Activated CD4-positive, alpha-beta T cell treated with anti-CD3 and anti-CD28 coated beads, Interleukin-2, amount 50 U/mL, for 48 hours (primary cell): ENCODE data around the gene ZNF385D.

ENCODE experiments used
- DNase-seq, 2 experiments: peaks; one replicate each; pipeline ENCODE4 v3.0.0-alpha.2; 2020

Gene ZNF385D

DNA sequence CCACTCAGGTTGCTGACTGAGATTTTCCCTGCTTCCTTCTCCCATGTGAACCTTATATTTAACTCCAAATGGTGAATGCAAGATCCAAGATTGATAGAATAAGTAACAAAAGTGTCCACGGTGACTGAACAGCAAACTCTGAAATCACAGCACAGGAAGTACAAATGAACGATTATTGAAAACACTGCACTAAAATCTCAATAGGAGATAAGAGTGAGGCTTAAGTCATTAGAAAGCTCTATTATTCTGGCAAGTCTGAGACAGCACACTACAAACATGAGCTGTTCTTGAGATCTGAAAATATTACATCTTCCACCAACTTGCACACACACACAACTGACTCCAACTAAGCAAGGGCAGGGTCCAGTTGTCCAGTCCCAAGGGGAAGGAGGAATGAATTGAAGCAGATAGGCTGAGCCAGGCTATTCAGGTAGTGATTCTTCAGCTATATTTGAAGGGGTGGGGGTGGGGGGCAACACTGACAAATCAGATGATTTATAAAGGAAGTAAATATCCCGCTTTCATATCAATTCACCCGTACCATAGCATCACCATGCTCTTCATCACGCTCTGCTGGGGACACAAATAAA lies 2.9 kb downstream of the ZNF385D start:
- DNase-seq: no peak

DNA sequence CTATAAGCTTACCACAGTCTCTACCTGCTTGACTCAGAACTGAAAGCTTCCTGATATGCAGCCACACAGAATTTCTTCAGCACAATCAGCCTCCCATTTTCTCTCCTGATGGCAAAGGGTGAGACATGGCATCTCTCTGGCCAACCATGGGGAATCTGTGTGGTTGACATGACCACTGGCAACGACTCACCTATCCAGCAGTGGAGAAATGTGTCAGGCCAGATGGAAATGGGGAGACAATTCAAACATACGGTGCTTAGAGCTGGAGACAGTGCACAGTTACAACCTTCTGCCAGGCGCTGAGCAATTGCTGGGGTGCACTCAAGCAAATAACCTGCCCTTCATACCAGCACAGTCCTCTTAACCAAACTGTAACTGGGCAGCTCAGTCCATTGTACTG lies 3.6 kb downstream of the ZNF385D start:
- DNase-seq: no peak

DNA sequence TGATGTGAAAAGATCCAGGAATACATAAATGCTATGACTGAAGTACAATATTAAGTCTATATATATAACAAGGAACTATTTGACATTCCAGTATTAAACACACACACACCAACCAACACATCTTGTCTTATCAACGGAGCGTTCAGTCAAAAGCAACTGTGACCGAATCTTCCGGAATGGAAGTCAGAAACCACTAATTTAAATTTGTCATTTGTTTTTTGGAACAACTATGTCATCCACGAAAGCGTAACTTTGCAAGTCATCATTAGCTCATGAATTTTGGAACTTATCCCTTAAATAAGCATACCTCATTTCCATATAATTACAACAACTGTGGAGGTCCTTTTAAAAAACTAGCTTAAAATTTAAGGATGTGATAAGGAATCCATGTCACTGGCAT lies 5.0 kb downstream of the ZNF385D start:
- DNase-seq: no peak

DNA sequence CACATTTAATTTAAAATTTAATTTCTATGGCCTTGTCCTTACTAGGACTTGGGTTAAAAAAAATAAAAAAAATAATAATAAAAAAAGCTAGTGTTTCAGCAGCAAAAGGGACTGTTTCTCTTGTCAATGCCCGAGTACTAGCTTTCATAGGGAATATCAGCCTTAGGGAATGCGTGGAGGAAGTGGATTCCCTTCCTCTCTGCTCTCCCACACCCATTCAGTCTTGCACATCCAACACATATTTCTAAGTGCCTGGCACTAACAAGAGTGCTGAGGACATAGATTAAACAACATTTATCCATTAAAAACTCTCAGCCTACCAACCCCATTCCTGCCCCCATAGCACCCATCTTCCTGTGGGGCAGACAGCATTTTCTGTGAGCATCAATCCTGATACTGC lies 6.2 kb downstream of the ZNF385D start:
- DNase-seq: no peak

DNA sequence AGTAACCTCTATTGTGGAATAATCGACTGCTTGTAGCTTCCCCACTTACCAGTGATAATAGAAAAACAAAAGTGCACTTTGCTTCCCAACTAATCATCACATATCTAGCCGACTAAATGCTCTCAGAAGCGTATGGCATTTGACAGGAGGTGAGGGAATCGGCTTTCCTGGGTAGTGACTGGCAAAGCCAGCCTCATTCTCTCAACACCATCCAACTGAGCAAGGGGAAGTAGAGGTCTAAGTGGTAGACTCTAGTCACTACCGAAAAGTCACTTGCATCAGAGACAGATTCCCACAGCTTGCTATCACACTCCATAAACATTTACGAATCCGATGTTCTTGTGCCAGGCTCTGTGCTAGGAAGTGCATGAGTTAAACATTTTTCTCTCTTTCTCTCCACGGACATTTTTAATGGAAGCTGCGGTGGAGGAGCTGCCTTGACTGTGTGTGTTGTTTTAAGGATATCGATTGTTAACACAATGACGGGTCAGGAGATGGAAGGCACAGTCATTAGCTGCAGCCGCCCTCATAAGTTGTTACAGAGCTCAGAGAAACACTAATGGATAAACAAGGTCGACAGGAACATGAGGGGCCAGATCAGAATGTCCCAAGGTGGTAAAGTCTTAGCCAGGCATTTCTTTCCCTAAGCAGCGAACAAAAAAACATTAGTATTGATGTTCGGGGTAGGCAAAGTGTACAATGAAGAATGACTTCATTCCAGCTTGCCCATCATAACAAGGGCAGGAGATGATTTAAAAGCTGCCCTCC lies 11.9 kb downstream of the ZNF385D start:
- no peak for DNase-seq

DNA sequence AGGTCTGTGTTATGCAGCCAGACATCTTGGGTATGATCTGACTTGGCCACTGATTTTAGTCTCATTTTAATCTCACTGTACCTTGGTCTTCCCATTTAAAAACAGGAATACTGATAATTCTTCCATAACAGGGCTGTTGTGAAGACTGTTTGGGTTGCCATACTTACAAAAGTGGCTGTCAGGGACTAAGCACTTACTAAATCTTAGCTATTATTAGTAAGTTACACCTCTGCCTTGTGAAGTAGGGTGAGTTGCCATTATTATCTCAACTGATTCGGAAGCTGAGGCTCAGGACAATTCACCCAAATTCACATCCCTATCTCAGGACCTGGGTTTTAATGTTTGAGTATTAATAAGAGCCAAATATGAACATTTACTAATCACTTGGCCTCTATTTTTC lies 12.7 kb downstream of the ZNF385D start:
- no peak for DNase-seq

DNA sequence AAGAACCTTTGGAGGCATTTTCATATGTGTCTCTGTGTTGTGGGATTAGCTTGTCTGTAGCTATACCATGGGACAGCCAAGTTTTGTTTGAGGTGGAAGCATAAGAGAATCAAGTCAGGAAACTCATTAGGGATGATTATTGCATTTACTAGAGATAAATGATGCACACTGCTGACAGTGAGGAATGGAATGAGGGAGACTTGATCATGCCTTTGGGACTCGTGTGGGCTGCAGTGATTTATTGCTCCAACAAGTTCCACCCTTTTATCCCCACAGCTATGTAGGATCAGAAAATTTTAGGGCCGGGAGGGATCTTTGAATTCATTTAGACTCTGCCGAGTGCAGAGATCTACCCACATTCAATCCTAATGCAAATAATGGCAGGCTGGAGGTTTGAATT lies 16.3 kb downstream of the ZNF385D start:
- no peak for DNase-seq

DNA sequence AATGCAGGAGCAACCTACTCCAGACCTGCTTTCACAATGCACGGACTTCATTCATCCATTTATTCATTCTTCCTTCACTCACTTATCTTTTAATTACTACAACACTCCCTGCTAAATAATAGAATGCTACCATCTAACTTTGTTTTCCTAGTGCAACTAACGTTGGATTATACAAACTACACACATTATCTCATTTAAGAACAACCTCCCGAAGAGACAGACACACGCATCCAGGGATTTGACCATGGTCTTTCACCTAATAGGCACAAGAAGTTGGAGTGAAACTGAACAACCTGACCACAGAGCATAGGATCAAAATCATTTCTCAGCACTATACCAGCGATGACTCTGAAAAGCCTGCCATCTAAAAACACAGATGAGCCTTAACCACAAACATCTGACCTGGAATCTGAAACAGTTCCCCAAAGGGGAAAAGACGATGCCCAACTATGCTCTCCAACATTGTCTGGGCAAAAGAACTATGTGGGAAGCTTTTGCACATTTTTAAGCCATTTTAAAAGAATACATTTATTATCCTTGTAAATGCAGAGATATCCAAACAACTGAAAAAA lies 21.0 kb downstream of the ZNF385D start:
- DNase-seq: no peak

DNA sequence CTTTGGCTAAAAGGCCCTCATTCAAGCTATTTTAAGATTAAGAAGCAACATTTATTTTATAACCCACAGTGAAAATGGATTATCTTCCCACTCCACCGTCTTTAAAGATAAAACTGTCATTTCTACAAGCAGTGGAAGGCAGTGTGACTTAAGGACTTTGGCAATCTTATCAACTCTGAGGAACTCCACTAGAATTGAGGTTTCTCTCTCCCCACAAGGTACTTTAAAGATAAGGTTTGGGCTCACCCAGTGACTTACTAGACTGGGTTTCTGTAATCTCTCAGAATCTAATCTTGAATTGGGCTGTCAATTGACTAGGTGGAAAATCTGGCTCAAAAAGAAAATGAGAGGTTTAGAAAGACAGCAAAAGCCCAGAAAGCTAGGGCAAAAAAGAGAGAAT lies 21.7 kb downstream of the ZNF385D start:
- DNase-seq: no peak

DNA sequence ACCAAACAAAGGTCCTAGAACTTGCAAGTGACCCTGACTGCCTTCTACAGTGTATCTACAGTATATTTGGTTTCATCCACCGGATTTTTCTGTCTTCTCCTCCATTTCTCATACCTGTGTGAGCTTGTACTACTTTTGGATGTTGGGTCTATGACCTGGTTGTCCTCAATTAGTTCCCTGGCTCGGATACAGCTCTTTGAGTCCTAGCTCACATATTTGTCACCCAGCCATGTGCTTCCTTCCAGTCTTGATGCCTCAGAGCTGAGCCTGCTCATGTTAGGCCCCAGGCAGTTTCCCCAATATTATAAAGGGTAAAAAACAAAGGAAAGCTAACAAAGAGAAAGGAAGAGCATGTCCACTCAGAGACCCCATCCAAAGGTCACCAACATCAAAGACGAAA lies 28.2 kb downstream of the ZNF385D start:
- DNase-seq: no peak

DNA sequence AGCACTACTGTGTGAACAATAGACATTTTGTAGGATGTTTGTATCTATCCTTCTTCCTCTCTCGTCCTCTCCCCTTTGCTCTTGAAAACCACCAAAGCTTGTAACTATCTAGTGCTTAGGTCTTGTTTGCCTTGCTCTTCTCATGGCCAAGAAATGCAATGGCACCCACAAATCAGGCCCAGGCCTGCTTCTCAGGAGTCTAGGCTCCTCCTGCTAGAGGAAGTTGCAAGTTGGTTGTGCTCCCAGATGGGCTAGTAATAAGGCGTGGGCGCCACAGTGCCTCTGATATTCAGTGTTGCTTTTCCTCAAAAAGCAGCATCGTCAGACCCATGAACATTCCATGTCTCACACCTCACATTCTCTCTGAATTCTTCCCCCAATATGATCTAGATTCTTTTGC lies 28.7 kb downstream of the ZNF385D start:
- no peak for DNase-seq

DNA sequence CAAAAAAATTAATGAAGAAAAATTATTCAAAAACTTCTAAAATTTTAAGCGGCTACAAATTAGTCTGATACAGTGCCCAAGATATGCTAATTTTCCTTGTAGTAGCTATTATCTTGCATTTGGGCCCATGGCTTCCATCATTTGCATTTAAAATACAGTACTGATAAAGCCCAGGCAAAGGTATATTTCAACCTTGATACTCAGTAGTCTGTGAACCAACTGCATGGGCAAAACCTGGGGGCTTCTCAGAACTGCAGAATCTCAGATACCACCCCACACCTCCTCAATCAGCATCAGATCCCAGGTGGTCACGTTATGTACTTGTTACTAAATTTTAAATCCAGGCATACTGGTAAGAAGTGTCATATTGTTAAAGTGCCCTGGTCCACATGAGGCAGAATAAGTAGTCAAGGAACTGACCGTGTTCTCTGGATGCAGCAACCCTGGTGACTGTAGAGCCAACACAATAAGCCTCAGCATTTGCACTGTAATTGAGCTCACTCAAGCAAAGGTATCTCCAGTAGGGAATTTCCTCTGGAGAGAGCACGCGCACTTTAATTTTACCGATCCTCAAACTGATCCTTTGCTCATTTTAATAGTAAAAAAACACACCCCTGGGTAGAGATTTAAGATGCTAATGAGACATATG lies 31.9 kb downstream of the ZNF385D start:
- DNase-seq: no peak

DNA sequence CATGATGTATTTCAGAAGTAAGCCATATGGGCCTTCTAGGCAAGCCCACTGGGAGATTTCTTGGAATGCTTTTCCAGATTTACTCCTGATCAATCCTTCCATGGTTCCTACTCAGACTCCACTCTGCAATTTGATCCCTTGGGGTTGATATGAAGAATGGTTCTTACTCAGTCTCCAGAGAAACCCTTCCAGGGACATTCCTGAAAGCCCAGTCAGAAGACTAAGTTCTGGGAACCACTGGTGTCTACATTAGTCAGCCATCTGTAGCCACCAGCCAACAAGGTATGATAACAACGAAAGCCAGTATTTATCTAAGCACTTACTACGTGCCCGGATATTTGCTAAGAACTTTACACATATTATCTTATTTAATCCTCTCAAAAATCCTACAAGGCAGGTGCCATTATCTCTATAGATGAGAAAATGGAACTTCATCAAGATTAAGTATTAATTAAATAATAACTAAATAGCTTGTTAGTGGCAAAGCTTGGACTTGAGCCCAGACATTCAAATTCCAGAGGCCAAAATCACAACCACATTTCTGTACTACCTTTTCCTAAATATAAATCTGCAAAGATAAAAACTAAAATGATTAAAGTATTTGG lies 32.7 kb downstream of the ZNF385D start:
- DNase-seq: no peak

DNA sequence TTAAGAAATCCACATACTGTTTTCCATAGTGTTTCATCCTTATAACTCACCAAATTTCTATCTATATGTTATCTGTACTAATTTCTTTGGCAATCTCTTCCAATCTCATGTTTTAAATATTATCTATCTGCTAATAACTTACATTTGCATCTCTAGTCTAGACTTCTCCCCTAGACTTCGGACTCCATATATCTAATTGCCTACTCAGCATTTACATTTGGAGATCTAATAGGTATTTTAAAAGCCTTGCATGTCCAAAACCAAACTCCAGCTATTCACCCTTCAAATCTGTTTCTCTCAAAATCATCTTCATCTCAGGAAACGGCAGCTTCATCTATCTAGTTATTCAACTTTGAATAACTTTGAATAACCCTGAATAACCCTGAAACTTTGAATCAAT lies 35.3 kb downstream of the ZNF385D start:
- DNase-seq: no peak

DNA sequence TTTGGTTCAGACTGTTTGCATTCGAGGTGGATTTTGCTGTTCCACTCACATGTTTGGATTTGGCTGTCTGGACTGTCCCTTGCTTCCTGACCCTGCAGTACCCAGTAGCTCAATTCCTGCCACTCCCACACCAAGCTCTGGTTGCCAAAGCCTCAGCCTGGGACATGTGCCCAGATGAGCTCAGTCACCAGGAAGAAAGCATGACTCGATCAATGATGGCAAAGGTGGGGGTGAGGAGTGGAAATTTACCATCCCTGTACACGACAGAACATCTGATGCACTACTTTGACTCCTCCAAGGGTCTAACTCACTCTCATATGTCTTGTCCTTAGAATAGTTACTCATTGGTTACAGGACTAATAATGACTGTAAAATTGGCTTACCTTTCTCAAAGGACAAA lies 45.2 kb downstream of the ZNF385D start:
- no peak for DNase-seq

DNA sequence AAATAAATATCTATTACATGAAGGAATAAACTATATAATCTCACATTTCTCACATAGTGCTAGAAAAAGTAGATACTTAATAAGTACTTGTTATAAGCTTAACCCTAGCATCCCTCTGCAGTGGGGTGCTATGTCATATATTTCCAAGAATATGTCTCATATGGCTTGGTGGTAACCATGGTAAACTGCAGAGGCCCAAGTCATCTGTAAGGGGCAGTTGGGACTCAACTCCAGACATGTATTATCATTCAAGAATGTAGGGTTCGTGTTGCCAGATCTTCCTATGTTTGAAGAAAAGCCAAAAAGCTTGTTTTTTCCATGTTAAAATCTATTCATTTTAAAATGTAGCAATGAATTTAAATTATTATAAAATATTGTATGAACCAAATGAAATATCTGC lies 46.2 kb downstream of the ZNF385D start:
- DNase-seq: no peak

DNA sequence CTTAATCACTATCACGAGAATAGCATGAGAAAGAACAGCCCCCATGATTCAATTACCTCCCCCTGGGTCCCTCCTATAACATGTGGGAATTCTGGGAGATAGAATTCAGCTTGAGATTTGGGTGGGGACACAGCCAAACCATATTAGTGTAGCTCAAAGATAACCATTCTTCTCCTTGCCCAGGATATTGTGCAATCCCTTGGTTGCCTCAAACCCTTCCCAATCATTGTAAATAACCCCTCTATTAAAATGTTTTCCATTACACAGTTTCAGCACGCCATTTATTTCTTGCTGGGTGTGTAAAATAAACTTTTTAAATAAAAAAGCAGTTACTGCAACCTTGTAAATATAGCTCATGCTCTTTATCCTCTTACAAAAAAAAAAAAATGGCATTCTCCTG lies 47.7 kb downstream of the ZNF385D start:
- no peak for DNase-seq

DNA sequence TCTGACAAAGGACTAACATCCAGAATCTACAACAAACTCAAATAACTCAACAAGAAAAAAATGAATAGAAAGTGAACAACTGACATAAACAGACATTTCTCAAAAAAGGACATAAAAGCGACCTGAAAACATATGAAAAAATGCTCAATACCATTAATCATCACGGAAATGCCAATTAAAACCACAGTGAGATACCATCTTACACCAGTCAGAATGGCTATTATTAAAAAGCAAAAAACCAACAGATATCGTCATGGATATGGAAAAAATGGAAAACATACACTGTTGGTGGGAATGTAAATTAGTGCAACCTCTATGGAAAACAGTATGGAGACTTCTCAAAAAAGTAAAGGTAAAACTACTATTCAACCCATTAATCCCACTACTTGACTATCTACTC lies 53.3 kb downstream of the ZNF385D start:
- no peak for DNase-seq

DNA sequence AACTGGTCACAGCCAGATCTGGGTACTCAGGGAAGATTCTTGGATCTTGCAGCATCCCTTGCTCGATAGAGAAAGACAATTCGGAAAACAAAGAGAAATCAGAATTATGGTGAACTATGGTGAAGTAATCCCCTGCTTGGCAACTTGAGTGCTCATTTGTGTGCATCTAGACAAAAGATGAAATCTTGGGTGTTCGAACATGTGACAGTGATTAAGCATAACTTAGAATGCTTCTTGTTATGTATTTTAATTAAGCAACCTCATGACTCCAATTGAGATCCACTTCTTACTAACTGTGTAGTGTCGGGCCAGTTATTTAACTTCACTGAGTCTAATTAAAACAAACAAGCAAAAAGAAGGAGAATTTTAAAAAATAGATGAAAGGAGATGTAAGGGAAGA lies 56.5 kb downstream of the ZNF385D start:
- DNase-seq: no peak

DNA sequence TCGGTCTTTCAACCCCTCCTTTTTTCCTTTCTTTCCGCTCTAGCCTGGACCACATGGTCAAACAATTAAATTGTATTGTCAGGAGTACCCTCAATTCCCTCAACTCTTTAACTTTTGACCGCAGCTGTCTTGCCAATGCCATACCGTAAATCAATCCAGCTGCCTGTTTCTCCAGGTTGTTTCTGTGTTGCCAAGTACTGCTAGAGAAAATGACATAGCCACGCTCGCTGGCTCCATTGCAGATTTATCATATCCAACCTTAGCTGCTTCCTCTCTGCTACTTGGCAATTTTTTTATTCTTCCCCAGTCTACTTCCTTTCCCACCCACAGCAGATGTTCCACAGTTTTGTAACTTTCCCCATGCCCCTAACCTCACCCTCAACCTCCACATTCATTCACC lies 60.0 kb downstream of the ZNF385D start:
- no peak for DNase-seq

DNA sequence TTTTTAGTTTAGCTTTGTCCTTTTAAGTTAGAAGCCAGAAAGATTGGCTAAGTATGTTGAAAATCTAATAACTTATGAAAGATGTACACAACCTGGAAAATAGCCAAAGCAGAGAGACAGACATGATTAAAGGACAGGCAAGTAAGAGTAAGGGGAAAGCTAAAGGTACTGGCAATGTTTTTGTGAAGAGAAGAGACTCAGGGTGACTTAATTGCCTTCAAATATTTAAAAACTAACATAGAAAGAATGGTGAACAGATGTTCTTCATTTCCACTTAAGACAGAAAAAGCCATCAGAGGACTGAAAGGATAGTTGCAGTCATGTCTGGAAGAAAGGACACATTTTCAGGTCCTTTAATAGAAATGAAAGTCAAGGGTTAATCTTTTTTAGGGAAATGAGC lies 68.8 kb downstream of the ZNF385D start:
- no peak for DNase-seq

DNA sequence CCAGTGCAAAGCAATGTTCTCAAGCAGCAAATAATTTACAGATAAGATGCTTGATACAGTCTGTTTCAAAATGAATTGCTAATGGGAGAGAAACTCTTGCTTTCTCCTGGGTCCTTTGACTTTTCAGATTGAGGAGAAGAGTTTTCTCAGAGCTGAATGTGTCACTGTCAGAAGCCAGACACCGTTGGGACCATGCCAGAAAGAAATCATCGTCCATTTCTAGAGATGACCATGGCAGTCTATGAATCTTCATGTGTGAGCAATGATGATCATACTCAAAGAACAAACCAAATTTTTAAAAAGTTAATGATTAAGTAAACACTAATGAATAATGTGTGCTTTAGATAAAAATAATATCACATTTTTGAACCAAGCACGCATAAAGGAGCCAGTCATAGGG lies 77.6 kb downstream of the ZNF385D start:
- no peak for DNase-seq

DNA sequence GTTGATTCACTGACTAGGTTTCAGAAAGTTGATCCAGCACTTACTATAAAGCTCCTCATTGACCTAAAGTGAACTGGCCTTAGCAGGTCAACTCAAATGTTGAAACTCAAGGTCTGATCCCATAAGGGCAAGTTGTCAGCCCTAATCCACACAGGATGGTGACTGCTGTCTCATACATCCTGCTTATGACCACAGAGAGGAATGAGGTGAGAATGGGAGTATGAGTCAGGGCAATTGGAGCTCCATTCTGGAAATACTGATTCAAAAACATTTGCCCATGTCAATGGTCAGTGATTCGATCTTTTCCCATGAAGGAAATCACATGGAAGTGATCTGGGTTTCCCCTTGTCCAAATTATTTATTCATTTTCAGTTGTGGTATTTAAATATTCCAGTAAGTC lies 78.7 kb downstream of the ZNF385D start:
- no peak for DNase-seq

DNA sequence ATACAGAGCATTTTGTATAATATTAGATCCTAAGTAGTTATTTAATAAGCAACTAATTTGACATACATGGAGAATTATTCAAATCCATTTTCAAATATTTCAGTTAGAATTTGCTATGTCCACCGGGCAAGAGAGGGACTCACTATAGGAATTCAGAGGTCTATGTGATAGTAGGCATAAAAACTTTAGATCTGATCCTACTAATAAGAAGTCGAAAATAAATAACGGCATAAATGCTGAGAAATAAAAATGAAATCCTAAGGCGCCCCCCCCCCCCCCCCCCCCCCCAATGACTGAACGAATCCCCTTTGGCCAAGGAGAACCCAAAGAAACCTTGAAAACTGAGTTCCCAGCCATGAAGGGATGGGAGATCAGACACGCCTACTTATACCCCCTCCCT lies 80.6 kb downstream of the ZNF385D start:
- DNase-seq: no peak
